Fibroblast of mammary gland (primary cell): ENCODE measurements around the gene CACNB2.

ENCODE experiments used
- DNase-seq: peaks from one replicate; pipeline ENCODE4 v3.0.0-alpha.2; 2010; ENCODE audit warnings: low read depth
- H3K4me3 ChIP-seq: 2 replicates; pipeline ENCODE4 v1.5.1; 2011; ENCODE audit warnings: low read depth, mild to moderate bottlenecking, low read length, moderate library complexity; ENCODE audit not compliant: control insufficient read depth
- TF ChIP-seq, protein P1 (sequence below): conservative IDR thresholded peaks from 2 replicates; pipeline ENCODE4 v1.5.1; 2011; ENCODE audit warnings: low read depth, low read length, inconsistent platforms; ENCODE audit not compliant: control insufficient read depth, insufficient read depth

The CACNB2 gene

GRCh38 chr10:18556522-18557147 is 416.4 kb downstream of the CACNB2 start:
- no peak for DNase-seq
- H3K4me3 ChIP-seq, result no peak overlapping the region
- TF ChIP-seq, protein P1, sequence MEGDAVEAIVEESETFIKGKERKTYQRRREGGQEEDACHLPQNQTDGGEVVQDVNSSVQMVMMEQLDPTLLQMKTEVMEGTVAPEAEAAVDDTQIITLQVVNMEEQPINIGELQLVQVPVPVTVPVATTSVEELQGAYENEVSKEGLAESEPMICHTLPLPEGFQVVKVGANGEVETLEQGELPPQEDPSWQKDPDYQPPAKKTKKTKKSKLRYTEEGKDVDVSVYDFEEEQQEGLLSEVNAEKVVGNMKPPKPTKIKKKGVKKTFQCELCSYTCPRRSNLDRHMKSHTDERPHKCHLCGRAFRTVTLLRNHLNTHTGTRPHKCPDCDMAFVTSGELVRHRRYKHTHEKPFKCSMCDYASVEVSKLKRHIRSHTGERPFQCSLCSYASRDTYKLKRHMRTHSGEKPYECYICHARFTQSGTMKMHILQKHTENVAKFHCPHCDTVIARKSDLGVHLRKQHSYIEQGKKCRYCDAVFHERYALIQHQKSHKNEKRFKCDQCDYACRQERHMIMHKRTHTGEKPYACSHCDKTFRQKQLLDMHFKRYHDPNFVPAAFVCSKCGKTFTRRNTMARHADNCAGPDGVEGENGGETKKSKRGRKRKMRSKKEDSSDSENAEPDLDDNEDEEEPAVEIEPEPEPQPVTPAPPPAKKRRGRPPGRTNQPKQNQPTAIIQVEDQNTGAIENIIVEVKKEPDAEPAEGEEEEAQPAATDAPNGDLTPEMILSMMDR, result no peak

GRCh38 chr10:18557960-18558359 is 417.7 kb downstream of the CACNB2 start:
- no peak for DNase-seq
- H3K4me3 ChIP-seq, result no peak overlapping the region
- TF ChIP-seq, protein P1, result no peak

- DNase-seq, result no peak
- TF ChIP-seq, protein P1, result no peak
- no peak overlapping the region for H3K4me3 ChIP-seq
Observed at GRCh38 chr10:18561861-18562551, 421.8 kb downstream of the CACNB2 start.

GRCh38 chr10:18563003-18563726 is 422.9 kb downstream of the CACNB2 start:
- DNase-seq, result no peak
- no peak overlapping the region for H3K4me3 ChIP-seq
- TF ChIP-seq, protein P1, result no peak

- no peak overlapping the region for H3K4me3 ChIP-seq
- TF ChIP-seq, protein P1, result no peak
- DNase-seq, result no peak
Observed at GRCh38 chr10:18565006-18565405, 424.8 kb downstream of the CACNB2 start.

DNA sequence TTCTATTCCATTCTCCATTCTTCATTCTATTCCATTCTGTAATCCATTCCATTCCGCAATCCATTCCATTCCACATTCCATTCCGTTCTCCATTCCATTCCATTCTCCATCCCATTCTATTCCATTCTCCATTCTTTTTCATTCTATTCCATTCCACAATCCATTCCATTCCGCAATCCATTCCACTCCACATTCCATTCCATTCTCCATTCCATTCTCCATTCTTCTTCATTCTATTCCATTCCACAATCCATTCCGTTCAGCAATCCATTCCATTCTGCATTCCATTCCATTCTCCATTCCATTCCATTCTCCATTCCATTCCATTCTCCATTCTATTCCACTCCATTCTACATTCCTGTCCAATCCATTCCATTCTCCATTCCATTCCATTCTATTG is 426.0 kb downstream of the CACNB2 start:
- H3K4me3 ChIP-seq, result no peak overlapping the region
- DNase-seq, result no peak
- TF ChIP-seq, protein P1, result no peak
